Upper lobe of left lung (tissue), 6 donors: Measurements from ENCODE around the gene OXSR1. TPM values are rescaled to one million over a fixed set of nuclear protein-coding genes. Genes with fewer than 3 reads are reported as not detected.

Source experiments
- ATAC-seq, 2 donors: fragments of 200-7000 bp; cut with Tn5 transposase; one replicate each; pipeline ENCODE4 v1.9.1; 2022; ENCODE audit warnings: mild to moderate bottlenecking in 2 of 2, moderate library complexity in 2 of 2; ENCODE audit not compliant: low FRiP score in 2 of 2
- DNase-seq, 2 donors: peaks; one replicate each; pipeline ENCODE4 v3.0.0-alpha.2; 2019 to 2020
- H3K27ac ChIP-seq, 4 donors: fragments of 200-600 bp; sonication (generic); one replicate each; pipeline ENCODE4 v1.5.1; 2016 to 2019
- H3K27me3 ChIP-seq, 4 donors: fragments of 200-600 bp; sonication (generic); one replicate each; pipeline ENCODE4 v1.5.1; 2017 to 2019
- H3K36me3 ChIP-seq, 4 donors: fragments of 200-600 bp; sonication (generic); one replicate each; pipeline ENCODE4 v1.5.1; 2016 to 2019
- H3K4me1 ChIP-seq, 4 donors: fragments of 200-600 bp; sonication (generic); one replicate each; pipeline ENCODE4 v1.5.1; 2018 to 2019
- H3K4me3 ChIP-seq, 4 donors: fragments of 200-600 bp; sonication (generic); one replicate each; pipeline ENCODE4 v1.5.1; 2017 to 2019; ENCODE audit warnings: mild to moderate bottlenecking in 2 of 4, moderate library complexity in 1 of 4
- H3K9me3 ChIP-seq, 4 donors: fragments of 200-600 bp; sonication (generic); one replicate each; pipeline ENCODE4 v1.5.1; 2018 to 2019
- EP300 ChIP-seq, 4 donors: sonication (generic); formaldehyde crosslinking; IDR thresholded peaks; one replicate each; pipeline ENCODE4 v1.5.1; 2017; ENCODE audit warnings: antibody characterized with exemption in 4 of 4, control low read depth in 2 of 4
- POLR2A ChIP-seq, 4 donors: fragments of 450-650 bp; IDR thresholded peaks; one replicate each; pipeline ENCODE4 v1.5.1; 2016 to 2017; ENCODE audit warnings: antibody characterized with exemption in 4 of 4, mild to moderate bottlenecking in 2 of 4
- POLR2AphosphoS5 ChIP-seq, 2 donors: sonication (generic); formaldehyde crosslinking; IDR thresholded peaks; one replicate each; pipeline ENCODE4 v1.5.1; 2017; ENCODE audit warnings: antibody characterized with exemption in 2 of 2
- WGBS, 2 donors: methylation state at CpG; one replicate each; pipeline ENCODE4 v1.1.5; 2017 to 2018; 5-methylcytosine and 5-hydroxymethylcytosine counted together
- total RNA-seq, 6 donors: library from RNA; depleted of rRNA in 4 of 6; stranded (reverse); fragments of >200 nt in 4 of 6; gene quantifications; one replicate each; pipeline versions ENCODE4 v1.1.0 to v1.2.1, GENCODE V29; 2016 to 2021
- TF ChIP-seq, protein P1 (sequence below), 6 experiments: fragments of 450-650 bp in 4 of 6; fragments of 200-600 bp in 2 of 6; sonication (generic) in 2 of 6; IDR thresholded peaks; one replicate each; pipeline ENCODE4 v1.5.1; 2016 to 2019; ENCODE audit warnings: antibody characterized with exemption in 6 of 6
- donor health status: DM: no; HTN: no; CAD: no; lungs with moderate emphysema.
- donor health status: DM: no; HTN: yes; CAD: no; lungs with severe emphysema.

The OXSR1 gene
- total RNA-seq, 6 donors from 2014 or later, result 26.6 to 43.7 (median 31.6) TPM

DNA sequence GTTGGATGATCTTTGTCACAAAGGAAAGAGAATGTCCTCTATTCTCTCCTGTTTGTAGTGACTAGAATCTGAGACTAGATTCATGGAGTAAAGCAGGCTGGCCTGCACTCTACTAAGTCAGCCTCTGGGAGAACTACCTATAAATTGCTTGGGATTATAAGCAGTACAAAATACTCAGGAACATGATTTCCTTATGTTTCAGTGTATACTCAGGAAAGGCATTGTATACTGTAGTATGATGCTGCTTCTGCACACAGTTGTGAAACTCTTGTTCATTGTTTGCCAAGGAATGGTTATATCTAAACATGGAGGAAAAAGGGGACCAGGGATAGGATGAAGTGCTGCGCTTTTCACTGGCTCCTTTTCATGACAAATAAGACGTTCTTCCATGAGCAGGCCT, 49.2 kb downstream of the OXSR1 start:
- TF ChIP-seq POLR2AphosphoS5 (IDR thresholded peaks at IDR 0.05), result no peak

DNA sequence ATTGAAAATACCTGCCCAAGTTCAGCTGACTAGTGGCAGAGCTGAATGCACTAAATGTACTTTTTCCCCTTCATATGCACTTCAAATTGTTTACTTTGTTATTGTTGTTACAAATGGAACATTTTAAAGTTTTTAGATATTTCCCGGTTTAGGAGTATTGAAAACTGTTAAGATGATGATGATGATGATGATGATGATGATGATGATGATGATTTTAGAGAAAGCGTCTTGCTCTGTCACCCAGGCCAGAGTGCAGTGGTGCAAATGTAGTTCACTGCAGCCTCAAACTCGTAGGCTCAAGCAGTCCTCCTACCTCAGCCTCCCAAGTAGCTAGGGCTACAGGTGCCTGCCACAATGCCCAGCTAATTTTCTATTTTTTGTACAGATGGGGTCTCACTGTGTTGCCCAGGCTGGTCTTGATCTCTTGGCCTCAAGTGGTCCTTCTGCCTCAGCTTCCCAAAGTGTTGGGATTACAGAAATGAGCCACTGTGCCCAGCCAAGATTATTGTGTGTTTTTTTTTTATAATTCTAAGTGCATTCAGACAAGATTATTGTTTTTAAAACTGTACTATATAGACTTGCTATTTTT, 54.4 kb downstream of the OXSR1 start:
- 89 to 93% methylated on average over 3 of the region's 3 CpGs for WGBS, 2 donors

More for the DNA sequence above, 49.2 kb downstream of the OXSR1 start:
- no peaks in the 10 kb centered on the region for H3K4me1 ChIP-seq
- no peak for DNase-seq
- no peaks in the 10 kb centered on the region for H3K9me3 ChIP-seq
- H3K27me3 ChIP-seq, result no peaks in the 10 kb centered on the region
- H3K27ac ChIP-seq, result no peak overlapping the region
- no peak overlapping the region for H3K4me3 ChIP-seq
- ATAC-seq, result no peak
- peaks cover 0 to 8% (median 0%) of the 10 kb centered on the region in 4 donors for H3K36me3 ChIP-seq
- WGBS, 2 donors, result 92 to 98% methylated on average over 2 of the region's 2 CpGs

DNA sequence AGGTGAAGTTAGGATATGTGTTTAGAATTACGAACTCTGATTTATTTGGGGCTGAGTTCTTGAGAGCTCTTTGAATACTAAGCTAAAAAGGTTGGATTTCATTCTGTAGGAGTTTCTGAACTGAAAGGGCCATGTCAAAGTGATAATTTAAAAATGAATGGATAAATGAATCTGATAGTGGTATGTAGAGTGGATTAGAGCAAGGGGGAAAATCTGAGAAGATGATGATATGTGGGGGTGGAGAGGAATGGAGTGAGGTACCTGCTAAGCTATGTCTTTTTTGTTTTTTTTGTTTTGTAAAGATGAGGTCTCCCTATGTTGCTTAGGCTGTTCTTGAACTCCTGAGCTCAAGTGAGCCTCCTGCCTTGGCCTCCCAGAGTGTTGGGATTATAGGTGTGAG, 55.7 kb downstream of the OXSR1 start:
- DNase-seq (no peak), ATAC-seq (no peak)
- Histone ChIP-seq H3K27ac (no peak overlapping the region), H3K4me1 (no peaks in the 10 kb centered on the region), H3K4me3 (no peak overlapping the region), H3K27me3 (no peaks in the 10 kb centered on the region), H3K9me3 (no peaks in the 10 kb centered on the region), H3K36me3 (peaks cover 0 to 43% (median 5%) of the 10 kb centered on the region in 4 donors)
- WGBS, 2 donors, result 90 to 94% methylated on average over 1 of the region's 1 CpG
- TF ChIP-seq, protein P1, sequence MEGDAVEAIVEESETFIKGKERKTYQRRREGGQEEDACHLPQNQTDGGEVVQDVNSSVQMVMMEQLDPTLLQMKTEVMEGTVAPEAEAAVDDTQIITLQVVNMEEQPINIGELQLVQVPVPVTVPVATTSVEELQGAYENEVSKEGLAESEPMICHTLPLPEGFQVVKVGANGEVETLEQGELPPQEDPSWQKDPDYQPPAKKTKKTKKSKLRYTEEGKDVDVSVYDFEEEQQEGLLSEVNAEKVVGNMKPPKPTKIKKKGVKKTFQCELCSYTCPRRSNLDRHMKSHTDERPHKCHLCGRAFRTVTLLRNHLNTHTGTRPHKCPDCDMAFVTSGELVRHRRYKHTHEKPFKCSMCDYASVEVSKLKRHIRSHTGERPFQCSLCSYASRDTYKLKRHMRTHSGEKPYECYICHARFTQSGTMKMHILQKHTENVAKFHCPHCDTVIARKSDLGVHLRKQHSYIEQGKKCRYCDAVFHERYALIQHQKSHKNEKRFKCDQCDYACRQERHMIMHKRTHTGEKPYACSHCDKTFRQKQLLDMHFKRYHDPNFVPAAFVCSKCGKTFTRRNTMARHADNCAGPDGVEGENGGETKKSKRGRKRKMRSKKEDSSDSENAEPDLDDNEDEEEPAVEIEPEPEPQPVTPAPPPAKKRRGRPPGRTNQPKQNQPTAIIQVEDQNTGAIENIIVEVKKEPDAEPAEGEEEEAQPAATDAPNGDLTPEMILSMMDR (IDR thresholded peaks at IDR 0.05), result no peak
- TF ChIP-seq POLR2A (IDR thresholded peaks at IDR 0.05), result no peak
- TF ChIP-seq POLR2AphosphoS5 (IDR thresholded peaks at IDR 0.05), result no peak
- TF ChIP-seq EP300 (IDR thresholded peaks at IDR 0.05), result no peak

More for the DNA sequence above, 54.4 kb downstream of the OXSR1 start:
- H3K4me1 ChIP-seq, result no peaks in the 10 kb centered on the region
- H3K27me3 ChIP-seq, result no peaks in the 10 kb centered on the region
- DNase-seq (no peak), ATAC-seq (no peak)
- peaks cover 0 to 32% (median 5%) of the 10 kb centered on the region in 4 donors for H3K36me3 ChIP-seq
- no peaks in the 10 kb centered on the region for H3K9me3 ChIP-seq
- TF ChIP-seq POLR2AphosphoS5 (IDR thresholded peaks at IDR 0.05) (no peak), EP300 (IDR thresholded peaks at IDR 0.05) (no peak), POLR2A (IDR thresholded peaks at IDR 0.05) (no peak)
- TF ChIP-seq, protein P1 (IDR thresholded peaks at IDR 0.05), result no peak
- H3K4me3 ChIP-seq, result no peak overlapping the region
- no peak overlapping the region for H3K27ac ChIP-seq

DNA sequence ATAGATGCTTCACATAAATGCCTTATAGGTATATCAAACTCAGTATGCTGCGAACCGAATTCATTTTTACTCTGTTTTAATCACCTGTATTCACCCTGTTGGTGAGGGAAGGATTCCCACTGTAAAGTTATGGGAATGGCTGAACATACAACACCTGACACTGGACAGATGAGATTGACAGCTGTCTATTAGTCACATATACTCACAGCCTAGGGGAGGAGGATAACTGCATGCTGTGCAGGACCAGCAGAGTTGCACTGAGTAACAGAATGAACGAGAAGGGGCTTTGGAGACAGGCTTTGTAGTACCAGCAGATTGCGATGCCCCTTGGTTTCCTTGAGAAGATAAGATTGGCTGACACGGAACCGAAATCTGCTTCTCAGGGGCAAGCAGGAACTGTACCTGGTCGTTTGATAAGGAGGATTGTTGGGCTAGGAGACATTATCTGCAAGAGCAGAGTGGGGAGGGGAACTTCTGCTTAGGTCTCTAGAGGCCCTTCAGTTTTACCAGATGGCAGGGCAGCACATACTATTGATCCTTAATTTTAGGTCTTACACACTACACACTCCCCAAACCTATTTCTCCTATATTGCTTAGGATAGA, 56.8 kb downstream of the OXSR1 start:
- no peaks in the 10 kb centered on the region for H3K4me1 ChIP-seq
- TF ChIP-seq EP300 (IDR thresholded peaks at IDR 0.05) (no peak), POLR2AphosphoS5 (IDR thresholded peaks at IDR 0.05) (no peak), POLR2A (IDR thresholded peaks at IDR 0.05) (no peak)
- TF ChIP-seq, protein P1 (IDR thresholded peaks at IDR 0.05), result no peak
- 78 to 79% methylated on average over 7 of the region's 7 CpGs for WGBS, 2 donors
- H3K27ac ChIP-seq, result no peak overlapping the region
- DNase-seq (no peak), ATAC-seq (no peak)
- no peaks in the 10 kb centered on the region for H3K9me3 ChIP-seq
- H3K27me3 ChIP-seq, result no peaks in the 10 kb centered on the region
- H3K36me3 ChIP-seq, result peaks cover 0 to 44% (median 5%) of the 10 kb centered on the region in 4 donors
- no peak overlapping the region for H3K4me3 ChIP-seq

DNA sequence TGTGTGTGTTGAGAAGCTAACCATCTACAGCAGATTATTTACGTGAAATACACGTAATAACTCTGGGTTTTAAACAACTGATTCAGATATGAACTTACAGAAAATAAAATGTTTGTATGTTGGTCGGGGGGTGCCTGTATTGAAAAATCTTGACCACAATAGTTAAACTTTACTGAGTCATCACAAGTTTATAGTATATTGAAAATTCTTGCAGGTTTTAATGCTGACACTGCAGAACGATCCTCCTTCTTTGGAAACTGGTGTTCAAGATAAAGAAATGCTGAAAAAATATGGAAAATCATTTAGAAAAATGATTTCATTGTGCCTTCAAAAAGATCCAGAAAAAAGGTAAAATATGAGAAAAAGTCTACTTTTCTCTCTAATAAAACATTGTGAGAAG, 59.0 kb downstream of the OXSR1 start:
- Histone ChIP-seq H3K9me3 (no peaks in the 10 kb centered on the region), H3K4me1 (peaks cover 0 to 16% (median 0%) of the 10 kb centered on the region in 4 donors), H3K4me3 (no peak overlapping the region), H3K27ac (no peak overlapping the region), H3K27me3 (no peaks in the 10 kb centered on the region), H3K36me3 (peaks cover 0 to 45% (median 5%) of the 10 kb centered on the region in 4 donors)
- ATAC-seq (no peak), DNase-seq (no peak)
- TF ChIP-seq POLR2A (IDR thresholded peaks at IDR 0.05) (no peak), EP300 (IDR thresholded peaks at IDR 0.05) (no peak), POLR2AphosphoS5 (IDR thresholded peaks at IDR 0.05) (no peak)
- TF ChIP-seq, protein P1 (IDR thresholded peaks at IDR 0.05), result no peak
- WGBS, 2 donors, result 95 to 98% methylated on average over 4 of the region's 4 CpGs
